Measurements from ENCODE around the gene ANKRD26. TPM values are rescaled to one million over a fixed set of nuclear protein-coding genes. Genes with fewer than 3 reads are reported as not detected.
A peak's percentile ranks its signal among the peaks of the same experiment; 100 is the strongest.

The ANKRD26 gene
- total and polyA plus RNA-seq, 2 of the 13 experiments (the other 11 are each of a cell fraction or from before 2014, with no cell fraction given) = 1.5 to 9.6 TPM

GRCh38 chr10:27099916-27100812, at the start of gene ANKRD26 (continued):
- TF ChIP-seq ZNF740 (CRISPR knock-in tag; IDR thresholded peaks at IDR 0.05) (no peak), STAT5B (CRISPR knock-in tag; IDR thresholded peaks at IDR 0.05) (no peak), TRIM22 (IDR thresholded peaks at IDR 0.05) (no peak), YEATS4 (CRISPR knock-in tag; IDR thresholded peaks at IDR 0.05; ENCODE audit: borderline replicate concordance) (peak; percentile 80), TP53 (CRISPR knock-in tag; conservative IDR thresholded peaks at IDR 0.05) (no peak), ZNF768 (CRISPR knock-in tag; IDR thresholded peaks at IDR 0.05) (no peak; the same call in 1 of the 2 replicates), ZNF44 (CRISPR knock-in tag; IDR thresholded peaks at IDR 0.05) (0 out of 2 replicates have a peak, but pooled peaks have one; percentile 35), MXD1 (CRISPR knock-in tag; IDR thresholded peaks at IDR 0.05) (no peak), NPAS2 (CRISPR knock-in tag; IDR thresholded peaks at IDR 0.05; ENCODE audit: borderline replicate concordance) (no peak), ZNF333 (CRISPR knock-in tag; IDR thresholded peaks at IDR 0.05; ENCODE audit: borderline replicate concordance) (no peak), ZNF792 (CRISPR knock-in tag; IDR thresholded peaks at IDR 0.05) (peak; percentile 16; the same call in 1 of the 2 replicates), ZFP36 (IDR thresholded peaks at IDR 0.05; ENCODE audit: borderline replicate concordance, low read depth, low read length, partially characterized antibody) (no peak), RARA (CRISPR knock-in tag; IDR thresholded peaks at IDR 0.05) (peak; percentile 13; the same call in 1 of the 2 replicates), ELF3 (CRISPR knock-in tag; IDR thresholded peaks at IDR 0.05) (0 out of 2 replicates have a peak, but pooled peaks have one; percentile 10), ZGPAT (CRISPR knock-in tag; IDR thresholded peaks at IDR 0.05) (peak; percentile 75; the same call in 1 of the 2 replicates), NR2C2 (CRISPR knock-in tag; IDR thresholded peaks at IDR 0.05; ENCODE audit: borderline replicate concordance) (peak; percentile 67; the same call in 1 of the 2 replicates), NR3C1 (CRISPR knock-in tag; IDR thresholded peaks at IDR 0.05) (no peak), CERS6 (CRISPR knock-in tag; IDR thresholded peaks at IDR 0.05) (no peak), FLYWCH1 (CRISPR knock-in tag; IDR thresholded peaks at IDR 0.05) (no peak), CBX1 (IDR thresholded peaks at IDR 0.05; ENCODE audit: low read depth) (peak; percentile 62), GMEB1 (CRISPR knock-in tag; IDR thresholded peaks at IDR 0.05; ENCODE audit: borderline replicate concordance) (no peak)
